ENCODE results near the gene ZBTB43. TPM values are rescaled to one million over a fixed set of nuclear protein-coding genes. Genes with fewer than 3 reads are reported as not detected.

The ZBTB43 gene
- total and polyA plus RNA-seq, 4 donors: 2.6 to 7.1 (median 5.0) TPM

GRCh38 chr9:126849591-126850225, 44.9 kb downstream of the ZBTB43 start (continued):
- TF ChIP-seq ZBTB33 (IDR thresholded peaks at IDR 0.05): no peak

- Histone ChIP-seq H3K9ac (ENCODE audit: low read depth in 1 of 2, low read length in 2 of 2) (no peak overlapping the region), H3K4me3 (ENCODE audit: low read depth in 1 of 3, low read length in 3 of 3) (no peak overlapping the region), H3K27me3 (ENCODE audit: control insufficient read depth in 4 of 4, insufficient read depth in 4 of 4, low read length in 3 of 4) (no peaks in the 10 kb centered on the region), H3K4me1 (ENCODE audit: control insufficient read depth in 4 of 4, insufficient read depth in 4 of 4, low read length in 3 of 4) (no peaks in the 10 kb centered on the region), H3K9me3 (ENCODE audit: control insufficient read depth in 4 of 4, low read length in 3 of 4) (no peaks in the 10 kb centered on the region), H3K27ac (ENCODE audit: low read depth in 1 of 2, low read length in 2 of 2) (no peak overlapping the region), H3K36me3 (ENCODE audit: control insufficient read depth in 4 of 4, insufficient read depth in 3 of 4, low read depth in 1 of 4, low read length in 3 of 4) (no peaks in the 10 kb centered on the region)
- no peak for DNase-seq (ENCODE audit: low spot score)
- 85% methylated on average over 6 of the region's 6 CpGs for WGBS
- TF ChIP-seq JUND (IDR thresholded peaks at IDR 0.05) (no peak), HNF4G (IDR thresholded peaks at IDR 0.05) (no peak), TAF1 (conservative IDR thresholded peaks at IDR 0.05) (no peak), HNF4A (conservative IDR thresholded peaks at IDR 0.05) (no peak), FOXA1 (IDR thresholded peaks at IDR 0.05) (no peak), RAD21 (IDR thresholded peaks at IDR 0.05) (no peak)
These were observed 46.5 kb downstream of the ZBTB43 start for GRCh38 chr9:126851286-126851880.

- Histone ChIP-seq H3K36me3 (ENCODE audit: control insufficient read depth in 4 of 4, insufficient read depth in 3 of 4, low read depth in 1 of 4, low read length in 3 of 4) (no peaks in the 10 kb centered on the region), H3K9ac (ENCODE audit: low read depth in 1 of 2, low read length in 2 of 2) (no peak overlapping the region), H3K4me3 (ENCODE audit: low read depth in 1 of 3, low read length in 3 of 3) (no peak overlapping the region), H3K9me3 (ENCODE audit: control insufficient read depth in 4 of 4, low read length in 3 of 4) (no peaks in the 10 kb centered on the region), H3K4me1 (ENCODE audit: control insufficient read depth in 4 of 4, insufficient read depth in 4 of 4, low read length in 3 of 4) (peaks cover 0 to under 1% (median 0%) of the 10 kb centered on the region in 4 donors), H3K27ac (ENCODE audit: low read depth in 1 of 2, low read length in 2 of 2) (no peak overlapping the region), H3K27me3 (ENCODE audit: control insufficient read depth in 4 of 4, insufficient read depth in 4 of 4, low read length in 3 of 4) (no peaks in the 10 kb centered on the region)
- no peak for DNase-seq (ENCODE audit: low spot score)
- TF ChIP-seq, protein P1, sequence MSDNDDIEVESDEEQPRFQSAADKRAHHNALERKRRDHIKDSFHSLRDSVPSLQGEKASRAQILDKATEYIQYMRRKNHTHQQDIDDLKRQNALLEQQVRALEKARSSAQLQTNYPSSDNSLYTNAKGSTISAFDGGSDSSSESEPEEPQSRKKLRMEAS (IDR thresholded peaks at IDR 0.05): no peak
- TF ChIP-seq EGR1 (IDR thresholded peaks at IDR 0.05; ENCODE audit: low read depth in 2 of 2): no peak
- TF ChIP-seq ATF3 (IDR thresholded peaks at IDR 0.05): no peak
- no peak for TF ChIP-seq YY1 (IDR thresholded peaks at IDR 0.05)
- no peak for TF ChIP-seq RXRA (IDR thresholded peaks at IDR 0.05)
- 45% methylated on average over 3 of the region's 3 CpGs for WGBS
These were observed 47.3 kb downstream of the ZBTB43 start for GRCh38 chr9:126852086-126852688.

DNA sequence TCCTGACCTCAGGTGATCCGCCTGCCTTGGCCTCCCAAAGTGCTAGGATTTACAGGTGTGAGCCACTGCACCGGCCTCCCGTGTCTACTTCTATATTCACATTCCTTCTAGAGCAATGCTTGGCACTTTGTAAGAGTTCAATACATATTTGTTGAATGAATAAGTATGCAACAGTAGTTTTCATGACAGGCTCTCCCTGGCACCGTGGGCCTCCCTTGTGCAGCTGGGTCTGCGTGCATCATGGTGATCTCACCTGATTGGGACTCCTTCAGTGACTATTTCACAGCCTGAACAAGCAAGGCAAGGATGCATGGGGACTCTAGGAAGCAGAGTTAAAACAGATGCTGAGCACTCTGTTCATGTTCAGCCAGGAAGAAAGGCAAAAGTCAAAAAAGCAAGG, 48.8 kb downstream of the ZBTB43 start:
- no peak for DNase-seq (ENCODE audit: low spot score)
- 89% methylated on average over 5 of the region's 5 CpGs for WGBS
- no peak overlapping the region for H3K4me3 ChIP-seq (ENCODE audit: low read depth in 1 of 3, low read length in 3 of 3)
- no peaks in the 10 kb centered on the region for H3K27me3 ChIP-seq (ENCODE audit: control insufficient read depth in 4 of 4, insufficient read depth in 4 of 4, low read length in 3 of 4)
- H3K4me1 ChIP-seq (ENCODE audit: control insufficient read depth in 4 of 4, insufficient read depth in 4 of 4, low read length in 3 of 4): peaks cover 0 to 7% (median under 1%) of the 10 kb centered on the region in 4 donors
- H3K36me3 ChIP-seq (ENCODE audit: control insufficient read depth in 4 of 4, insufficient read depth in 3 of 4, low read depth in 1 of 4, low read length in 3 of 4): no peaks in the 10 kb centered on the region
- no peak overlapping the region for H3K9ac ChIP-seq (ENCODE audit: low read depth in 1 of 2, low read length in 2 of 2)
- no peaks in the 10 kb centered on the region for H3K9me3 ChIP-seq (ENCODE audit: control insufficient read depth in 4 of 4, low read length in 3 of 4)
- H3K27ac ChIP-seq (ENCODE audit: low read depth in 1 of 2, low read length in 2 of 2): no peak overlapping the region
- TF ChIP-seq RXRA (IDR thresholded peaks at IDR 0.05): no peak
- TF ChIP-seq, protein P1 (IDR thresholded peaks at IDR 0.05): no peak
- no peak for TF ChIP-seq SP1 (IDR thresholded peaks at IDR 0.05)
- TF ChIP-seq GABPA (IDR thresholded peaks at IDR 0.05 in 1 of 2, conservative IDR thresholded peaks at IDR 0.05 in 1 of 2): no peak
- TF ChIP-seq YY1 (IDR thresholded peaks at IDR 0.05): no peak
- TF ChIP-seq NR2F2 (IDR thresholded peaks at IDR 0.05): no peak
- TF ChIP-seq FOXA1 (IDR thresholded peaks at IDR 0.05): no peak
- TF ChIP-seq EGR1 (IDR thresholded peaks at IDR 0.05; ENCODE audit: low read depth in 2 of 2): no peak
- TF ChIP-seq TAF1 (conservative IDR thresholded peaks at IDR 0.05): no peak
- TF ChIP-seq FOXA2 (IDR thresholded peaks at IDR 0.05): no peak
- no peak for TF ChIP-seq ZBTB33 (IDR thresholded peaks at IDR 0.05)
- TF ChIP-seq HNF4G (IDR thresholded peaks at IDR 0.05): no peak
- no peak for TF ChIP-seq RAD21 (IDR thresholded peaks at IDR 0.05)
- no peak for TF ChIP-seq HNF4A (conservative IDR thresholded peaks at IDR 0.05)
- TF ChIP-seq CTCF (IDR thresholded peaks at IDR 0.05; ENCODE audit: low read depth, low read length, missing input control): no peak
- TF ChIP-seq JUND (IDR thresholded peaks at IDR 0.05): no peak
